PC-9 (cell line): ENCODE data around the gene MINDY4B. TPM values are rescaled to one million over a fixed set of nuclear protein-coding genes. Genes with fewer than 3 reads are reported as not detected.

Source experiments
- Bru-seq: library from RNA; stranded (reverse); fragments of 400-500 nt; gene quantifications from one replicate; lab custom pipeline; 2021; lab: Mats Ljungman, UMichigan
- BruChase-seq, 2 experiments: library from RNA; stranded (reverse); fragments of 400-500 nt; gene quantifications; one replicate each; lab custom pipeline; 2021; lab: Mats Ljungman, UMichigan
- BruUV-seq: library from RNA; stranded (reverse); fragments of 400-500 nt; replicated peaks from 2 replicates; lab custom pipeline; 2021; lab: Mats Ljungman, UMichigan
- CTCF ChIA-PET: fragments of 300-600 bp; sonication (Branson Sonifier 250); formaldehyde crosslinking; loops from one replicate; lab custom pipeline; 2022; ENCODE audit warnings: antibody characterized with exemption; lab: Charles Lee
- POLR2A ChIA-PET: fragments of 300-600 bp; sonication (Branson Sonifier 250); formaldehyde crosslinking; loops from one replicate; lab custom pipeline; 2022; ENCODE audit warnings: antibody characterized with exemption; ENCODE audit not compliant: unreplicated experiment; lab: Charles Lee
- DNase-seq, 2 experiments: peaks; one replicate each; pipeline versions ENCODE4 v3.0.0 to v3.0.0-alpha.2; 2015 to 2022; ENCODE audit warnings: mixed read lengths in 1 of 2
- H2AFZ ChIP-seq: fragments of 200-600 bp; sonication (generic); 2 replicates; pipeline ENCODE4 v1.8.1; 2017; ENCODE audit warnings: antibody characterized with exemption
- H3F3A ChIP-seq: fragments of 200-600 bp; sonication (generic); 2 replicates; pipeline ENCODE4 v1.8.1; 2017; ENCODE audit warnings: antibody characterized with exemption, mild to moderate bottlenecking, low read depth; ENCODE audit not compliant: insufficient read depth
- H3K27ac ChIP-seq: fragments of 200-600 bp; sonication (generic); 2 replicates; pipeline ENCODE4 v1.6.1; 2016; ENCODE audit warnings: mixed run types
- H3K27me3 ChIP-seq: fragments of 200-600 bp; sonication (generic); 2 replicates; pipeline ENCODE4 v1.6.1; 2016; ENCODE audit warnings: low read depth, mixed run types; ENCODE audit not compliant: insufficient read depth
- H3K36me3 ChIP-seq: fragments of 200-600 bp; sonication (generic); 2 replicates; pipeline ENCODE4 v1.6.1; 2016; ENCODE audit warnings: low read depth, mixed run types
- H3K4me1 ChIP-seq: fragments of 200-600 bp; sonication (generic); replicated peaks from 2 replicates; pipeline ENCODE4 v1.6.1; 2016; ENCODE audit warnings: mixed run types; ENCODE audit not compliant: insufficient read depth
- H3K4me2 ChIP-seq: fragments of 200-600 bp; sonication (generic); 2 replicates; pipeline ENCODE4 v1.6.1; 2017; ENCODE audit warnings: mixed run types
- H3K4me3 ChIP-seq: fragments of 200-600 bp; sonication (generic); 2 replicates; pipeline ENCODE4 v1.6.1; 2016; ENCODE audit warnings: mixed run types
- H3K79me2 ChIP-seq: fragments of 200-600 bp; sonication (generic); 2 replicates; pipeline ENCODE4 v1.6.1; 2017; ENCODE audit warnings: low read depth, mixed run types
- H3K9me2 ChIP-seq: fragments of 200-600 bp; sonication (generic); 2 replicates; pipeline ENCODE4 v1.8.1; 2017; ENCODE audit warnings: mild to moderate bottlenecking; ENCODE audit not compliant: insufficient read depth
- H3K9me3 ChIP-seq: fragments of 200-600 bp; sonication (generic); 2 replicates; pipeline ENCODE4 v1.8.1; 2016; ENCODE audit warnings: low read depth; ENCODE audit not compliant: insufficient read depth
- H4K20me1 ChIP-seq: fragments of 200-600 bp; sonication (generic); 2 replicates; pipeline ENCODE4 v1.8.1; 2017; ENCODE audit not compliant: insufficient read depth
- CTCF ChIP-seq: fragments of 200-600 bp; sonication (generic); conservative IDR thresholded peaks from 2 replicates; pipeline ENCODE4 v1.6.1; 2017; ENCODE audit warnings: mixed run types, antibody characterized with exemption, mild to moderate bottlenecking, moderate library complexity
- EZH2 ChIP-seq: fragments of 200-600 bp; sonication (generic); IDR thresholded peaks from 2 replicates; pipeline ENCODE4 v1.8.0; 2017; ENCODE audit warnings: antibody characterized with exemption, low read depth
- intact Hi-C: fragments of 100-400 bp; cut with micrococcal nuclease; formaldehyde crosslinking; loops from one replicate; pipeline ENCODE4 v1.10.0; 2022; ENCODE audit not compliant: unreplicated experiment
- long read RNA-seq: library from polyadenylated mRNA; stranded (forward); transcript quantifications from one replicate; pipeline ENCODE4 v2.0.0, GENCODE V29; 2022
- total RNA-seq: library from RNA; stranded (reverse); gene quantifications from 2 replicates; pipeline ENCODE4 v1.2.3, GENCODE V29; 2021

MINDY4B gene
- total RNA-seq (not detected in 2 replicates), Bru-seq, nascent RNA (not detected), BruChase-seq, experiment 1, labeled RNA remaining after a 2-hour chase (not detected), BruChase-seq, experiment 2, labeled RNA remaining after a 6-hour chase (not detected)
- long read RNA-seq = 0 reads

DNA sequence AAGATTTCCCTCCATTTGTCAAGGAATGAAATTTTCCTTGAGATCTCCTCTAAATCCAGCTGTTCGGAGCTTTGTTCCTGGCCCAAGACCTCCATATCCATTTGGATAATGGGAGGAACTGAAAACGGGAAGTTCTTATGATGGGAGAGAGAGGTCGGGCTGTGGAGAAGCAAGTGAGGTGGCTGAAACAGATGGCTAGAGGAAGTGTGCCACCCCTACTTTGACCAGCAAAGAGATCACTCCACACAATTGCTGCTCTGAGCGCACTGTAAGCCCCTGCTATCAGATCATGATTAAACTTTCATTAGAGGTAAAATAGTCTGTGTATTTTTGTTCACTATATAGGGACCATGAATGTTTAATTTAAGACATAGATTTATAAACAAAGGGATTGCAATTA, at the start of gene MINDY4B:
MINDY4B (minus strand) TSS at position 101 of the 400 bp plus-strand sequence; CDS start at position 101, 0 bp downstream.
- intact Hi-C loops = no loop called here
- H3K9me2 ChIP-seq = no peaks in the 10 kb centered on the region
- POLR2A ChIA-PET = no interaction called here
- H3K79me2 ChIP-seq = no peaks in the 10 kb centered on the region
- H4K20me1 ChIP-seq = no peaks in the 10 kb centered on the region
- no peaks in the 10 kb centered on the region for H3K9me3 ChIP-seq
- no peaks in the 10 kb centered on the region for H3K4me1 ChIP-seq
- BruUV-seq = no TSS peak
- H3K27ac ChIP-seq = no peak within 1 kb of the TSS
- no peak for DNase-seq
- CTCF ChIA-PET = no interaction called here
- no peaks in the 10 kb centered on the region for H3K36me3 ChIP-seq
- no peak within 1 kb of the TSS for H2AFZ ChIP-seq
- no peak within 1 kb of the TSS for H3K4me3 ChIP-seq
- no peak for TF ChIP-seq CTCF
- TF ChIP-seq EZH2 = no peak
- no peaks in the 10 kb centered on the region for H3F3A ChIP-seq
- H3K27me3 ChIP-seq = peaks cover 14% of the 10 kb centered on the region; the same call in 1 of the 2 replicates
- no peak within 1 kb of the TSS for H3K4me2 ChIP-seq

DNA sequence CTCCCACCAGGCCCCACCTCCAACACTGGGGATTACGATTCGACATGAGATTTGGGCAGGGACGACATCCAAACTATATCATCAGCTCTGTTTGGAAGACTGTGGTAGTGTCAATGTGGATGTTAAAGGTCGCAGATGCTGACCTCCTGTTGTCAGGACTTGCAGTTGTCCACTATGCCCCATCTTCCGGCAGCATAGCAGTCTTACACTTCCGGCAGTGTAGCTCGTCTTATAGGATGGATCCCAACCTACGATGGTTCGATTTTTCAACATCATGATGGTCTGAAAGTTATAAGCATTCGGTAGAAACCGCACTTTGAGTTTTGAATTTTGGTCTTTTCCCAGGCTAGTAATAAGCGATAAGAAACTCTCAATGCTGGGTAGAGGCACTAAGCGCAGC, 46.7 kb upstream of the MINDY4B start:
- TF ChIP-seq EZH2 (no peak), CTCF (no peak)
- Histone ChIP-seq H3K36me3 (no peaks in the 10 kb centered on the region), H3K4me3 (no peak overlapping the region), H3K27me3 (no peaks in the 10 kb centered on the region), H3K4me1 (no peaks in the 10 kb centered on the region), H3K9me2 (no peaks in the 10 kb centered on the region), H3K79me2 (no peaks in the 10 kb centered on the region), H2AFZ (no peak overlapping the region), H3K27ac (no peak overlapping the region), H4K20me1 (no peaks in the 10 kb centered on the region), H3K4me2 (no peak overlapping the region), H3F3A (no peaks in the 10 kb centered on the region), H3K9me3 (no peaks in the 10 kb centered on the region)
- intact Hi-C loops = no loop called here
- no peak for DNase-seq
- POLR2A ChIA-PET = no interaction called here
- no TSS peak for BruUV-seq
- CTCF ChIA-PET = no interaction called here

DNA sequence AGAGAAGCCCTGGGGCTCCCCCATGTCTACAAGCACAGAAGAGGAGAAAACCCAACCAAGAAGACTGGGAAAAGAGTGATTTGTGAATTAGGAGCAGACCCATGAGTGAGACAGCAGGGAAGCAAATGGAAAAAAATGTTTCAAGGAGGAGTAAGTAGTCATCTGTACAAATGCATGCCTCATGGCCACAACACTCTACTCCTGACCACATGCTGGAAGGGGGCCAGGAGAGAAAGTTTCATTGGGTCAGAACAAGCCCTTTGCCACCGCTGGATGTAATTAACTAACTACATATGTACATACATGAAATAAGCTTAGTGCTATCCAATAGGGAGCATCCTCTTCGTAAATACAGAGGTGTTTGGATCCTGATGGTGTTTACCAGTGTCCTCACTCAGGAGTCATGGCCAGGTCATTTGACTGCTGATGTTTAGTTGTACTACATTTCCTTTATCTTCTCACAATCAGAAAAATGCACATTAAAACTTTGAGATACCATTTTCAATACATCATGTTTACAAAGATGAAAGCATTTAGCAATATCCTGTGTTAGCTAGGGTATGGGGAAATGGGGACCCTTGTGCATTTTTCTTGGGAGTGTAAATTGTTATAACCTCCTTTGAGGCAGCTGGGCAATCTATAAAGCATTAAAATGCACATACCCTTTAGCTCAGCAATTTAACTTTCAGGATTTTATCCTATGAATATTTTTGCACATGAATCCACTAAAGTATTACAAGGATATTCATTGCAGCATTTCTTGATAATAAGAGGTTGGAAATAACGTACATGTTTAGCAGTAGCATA, 40.2 kb upstream of the MINDY4B start:
- Histone ChIP-seq H3K4me3 (no peak overlapping the region), H3K79me2 (no peaks in the 10 kb centered on the region), H3F3A (no peaks in the 10 kb centered on the region), H3K27me3 (no peaks in the 10 kb centered on the region), H3K9me3 (no peaks in the 10 kb centered on the region; the same call in 1 of the 2 replicates), H3K9me2 (no peaks in the 10 kb centered on the region), H3K36me3 (no peaks in the 10 kb centered on the region), H4K20me1 (no peaks in the 10 kb centered on the region), H3K27ac (no peak overlapping the region), H2AFZ (no peak overlapping the region), H3K4me2 (no peak overlapping the region), H3K4me1 (no peaks in the 10 kb centered on the region)
- DNase-seq = peak in 1 of 2 experiments; percentile 12
- ChIA-PET POLR2A (no interaction called here), CTCF (no interaction called here)
- no TSS peak for BruUV-seq
- intact Hi-C loops = no loop called here
- no peak for TF ChIP-seq CTCF
- TF ChIP-seq EZH2 = no peak
